Transverse colon (tissue), 4 donors: ENCODE results near the gene APOE.

Experiments used
- POLR2A ChIP-seq: fragments of 450-650 bp; IDR thresholded peaks from one replicate; pipeline ENCODE4 v1.6.1; 2016; ENCODE audit warnings: antibody characterized with exemption, mild to moderate bottlenecking, moderate library complexity
- POLR2AphosphoS5 ChIP-seq, 3 donors: sonication (generic); formaldehyde crosslinking; IDR thresholded peaks; one replicate each; pipeline ENCODE4 v1.6.1; 2016; ENCODE audit warnings: antibody characterized with exemption in 3 of 3
- TF ChIP-seq, protein P1 (sequence below), 5 experiments: fragments of 200-600 bp in 3 of 5; fragments of 450-650 bp in 2 of 5; sonication (generic) in 3 of 5; IDR thresholded peaks; 1 replicate in 2 of 5; 2 replicates in 3 of 5; pipeline ENCODE4 v1.5.1; 2016 to 2017; ENCODE audit warnings: antibody characterized with exemption in 5 of 5, inconsistent platforms in 3 of 5, mild to moderate bottlenecking in 2 of 5, moderate library complexity in 1 of 5

- TF ChIP-seq, protein P1, sequence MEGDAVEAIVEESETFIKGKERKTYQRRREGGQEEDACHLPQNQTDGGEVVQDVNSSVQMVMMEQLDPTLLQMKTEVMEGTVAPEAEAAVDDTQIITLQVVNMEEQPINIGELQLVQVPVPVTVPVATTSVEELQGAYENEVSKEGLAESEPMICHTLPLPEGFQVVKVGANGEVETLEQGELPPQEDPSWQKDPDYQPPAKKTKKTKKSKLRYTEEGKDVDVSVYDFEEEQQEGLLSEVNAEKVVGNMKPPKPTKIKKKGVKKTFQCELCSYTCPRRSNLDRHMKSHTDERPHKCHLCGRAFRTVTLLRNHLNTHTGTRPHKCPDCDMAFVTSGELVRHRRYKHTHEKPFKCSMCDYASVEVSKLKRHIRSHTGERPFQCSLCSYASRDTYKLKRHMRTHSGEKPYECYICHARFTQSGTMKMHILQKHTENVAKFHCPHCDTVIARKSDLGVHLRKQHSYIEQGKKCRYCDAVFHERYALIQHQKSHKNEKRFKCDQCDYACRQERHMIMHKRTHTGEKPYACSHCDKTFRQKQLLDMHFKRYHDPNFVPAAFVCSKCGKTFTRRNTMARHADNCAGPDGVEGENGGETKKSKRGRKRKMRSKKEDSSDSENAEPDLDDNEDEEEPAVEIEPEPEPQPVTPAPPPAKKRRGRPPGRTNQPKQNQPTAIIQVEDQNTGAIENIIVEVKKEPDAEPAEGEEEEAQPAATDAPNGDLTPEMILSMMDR (IDR thresholded peaks at IDR 0.05), result no peak
- TF ChIP-seq POLR2AphosphoS5 (IDR thresholded peaks at IDR 0.05), result no peak
- TF ChIP-seq POLR2A, result no peak
Observed at GRCh38 chr19:44887648-44888047, 17.9 kb upstream of the APOE start.
